ENCODE data around the gene DOK5. TPM values are rescaled to one million over a fixed set of nuclear protein-coding genes. Genes with fewer than 3 reads are reported as not detected.

DOK5 gene
- polyA plus RNA-seq, 4 donors: 9.1 to 12.7 (median 10.7) TPM

GRCh38 chr20:54510541-54511129 lies 35.2 kb downstream of the DOK5 start:
- peak in 3 of 4 donors; percentile 41 to 48 (median 43) for DNase-seq (ENCODE audit: low read depth in 4 of 4, low spot score in 3 of 4)

GRCh38 chr20:54512694-54513093 lies 37.3 kb downstream of the DOK5 start:
- DNase-seq (ENCODE audit: low read depth in 4 of 4, low spot score in 3 of 4): no peak

DNA sequence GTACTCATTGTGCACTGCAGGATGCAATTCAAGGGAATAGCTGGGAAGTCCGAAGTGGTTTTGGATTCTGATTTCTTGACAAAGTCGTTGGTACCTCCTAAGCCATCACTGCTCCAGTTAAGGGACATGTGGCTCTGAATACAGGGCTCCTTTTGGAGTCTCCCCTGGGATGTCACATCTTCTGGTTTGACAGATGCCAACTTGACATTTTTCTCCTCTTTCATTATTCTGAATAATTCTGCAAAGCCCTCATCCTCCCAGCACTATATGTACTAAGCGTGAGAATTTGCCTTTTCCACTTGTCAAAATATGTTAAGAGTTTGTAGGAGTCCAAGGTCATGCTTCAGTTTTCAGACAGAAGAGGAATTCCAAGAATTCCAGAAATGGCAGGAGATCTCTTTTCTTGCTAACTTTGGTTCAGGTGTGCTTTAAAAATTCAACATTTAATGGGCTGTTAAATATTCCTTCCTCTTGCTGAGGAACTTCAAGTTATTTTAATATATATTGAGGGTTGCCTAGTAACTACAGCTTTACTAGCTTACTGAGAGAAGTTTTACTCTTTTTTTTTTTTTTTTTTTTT lies 38.7 kb downstream of the DOK5 start:
- DNase-seq (ENCODE audit: low read depth in 4 of 4, low spot score in 3 of 4): no peak

GRCh38 chr20:54515793-54516628 lies 40.6 kb downstream of the DOK5 start:
- DNase-seq (ENCODE audit: low read depth in 4 of 4, low spot score in 3 of 4): no peak

DNA sequence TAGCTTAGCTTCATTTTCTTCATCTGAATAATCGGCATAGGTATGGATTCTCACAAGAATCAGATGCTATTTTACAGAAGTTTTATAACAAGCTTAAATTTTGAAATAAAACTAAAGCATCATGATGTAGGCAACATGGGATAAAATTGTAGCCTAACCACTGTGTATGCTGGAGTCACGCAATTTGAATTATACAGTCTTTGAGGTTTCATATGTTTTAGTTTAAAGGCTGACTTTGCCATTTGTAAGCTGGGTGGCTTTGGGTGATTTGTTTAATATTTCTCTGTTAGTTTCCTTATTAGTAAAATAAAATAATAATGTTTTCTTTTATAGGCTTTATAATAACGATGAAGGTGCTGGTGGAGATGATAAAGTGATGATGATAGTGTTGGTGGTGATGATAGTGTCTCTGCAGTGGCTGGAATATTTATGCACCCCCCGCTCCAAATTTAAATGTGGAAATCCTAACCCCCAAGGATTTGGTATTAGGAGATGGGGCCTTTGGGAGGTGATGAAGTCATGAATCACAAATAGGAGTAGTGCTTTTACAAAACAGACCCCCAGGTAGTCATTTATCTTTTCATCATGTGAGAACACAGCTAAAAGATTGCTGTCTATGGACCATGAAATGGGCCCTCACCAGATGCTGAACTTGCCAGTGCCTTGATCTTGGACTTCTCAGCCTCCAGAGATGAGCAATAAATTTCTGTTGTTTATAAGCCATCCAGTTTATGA lies 42.0 kb downstream of the DOK5 start:
- DNase-seq (ENCODE audit: low read depth in 4 of 4, low spot score in 3 of 4): no peak

DNA sequence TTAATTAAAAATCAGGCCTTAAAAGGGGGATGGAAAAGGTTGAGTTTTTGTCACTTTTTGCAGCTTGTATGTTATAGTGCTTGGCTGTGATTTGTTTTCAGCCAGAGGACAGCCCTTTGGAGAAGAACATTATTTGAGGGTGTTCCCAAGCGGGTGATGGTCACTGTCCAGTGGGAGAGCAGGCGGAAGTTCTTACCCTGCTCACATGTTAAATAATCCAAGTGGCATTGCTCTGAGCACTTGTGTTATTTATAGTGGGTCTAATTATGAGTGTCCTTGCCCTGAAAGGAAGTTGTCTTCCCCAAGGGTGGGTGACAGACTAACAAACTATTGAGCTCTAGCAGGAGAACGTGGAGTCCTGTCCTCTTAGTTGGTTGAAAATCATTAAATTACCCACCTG lies 49.5 kb downstream of the DOK5 start:
- no peak for DNase-seq (ENCODE audit: low read depth in 4 of 4, low spot score in 3 of 4)

- DNase-seq (ENCODE audit: low read depth in 4 of 4, low spot score in 3 of 4): no peak
Measured at GRCh38 chr20:54525916-54526590, 50.7 kb downstream of the DOK5 start.

GRCh38 chr20:54526801-54527200 lies 51.4 kb downstream of the DOK5 start:
- no peak for DNase-seq (ENCODE audit: low read depth in 4 of 4, low spot score in 3 of 4)

DNA sequence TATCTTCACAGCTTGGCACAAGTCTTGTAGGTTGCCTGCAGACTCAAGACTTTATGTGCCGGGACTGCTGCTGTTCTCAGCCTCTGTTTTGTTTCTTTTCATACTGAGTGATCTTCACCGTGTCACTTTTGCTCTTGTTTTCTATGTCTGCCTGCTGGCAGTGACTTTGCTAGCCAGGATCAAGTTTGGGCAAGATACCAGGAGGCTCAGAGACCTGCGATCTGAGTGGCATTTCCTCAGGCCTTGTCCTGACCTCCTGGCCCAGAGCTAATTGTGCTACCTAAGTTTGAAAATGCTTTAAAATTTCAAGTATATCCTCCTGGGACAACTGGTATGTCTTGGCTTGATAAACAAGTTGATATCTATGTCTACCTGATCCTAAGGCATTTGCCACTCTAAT lies 57.2 kb downstream of the DOK5 start:
- no peak for DNase-seq (ENCODE audit: low read depth in 4 of 4, low spot score in 3 of 4)

DNA sequence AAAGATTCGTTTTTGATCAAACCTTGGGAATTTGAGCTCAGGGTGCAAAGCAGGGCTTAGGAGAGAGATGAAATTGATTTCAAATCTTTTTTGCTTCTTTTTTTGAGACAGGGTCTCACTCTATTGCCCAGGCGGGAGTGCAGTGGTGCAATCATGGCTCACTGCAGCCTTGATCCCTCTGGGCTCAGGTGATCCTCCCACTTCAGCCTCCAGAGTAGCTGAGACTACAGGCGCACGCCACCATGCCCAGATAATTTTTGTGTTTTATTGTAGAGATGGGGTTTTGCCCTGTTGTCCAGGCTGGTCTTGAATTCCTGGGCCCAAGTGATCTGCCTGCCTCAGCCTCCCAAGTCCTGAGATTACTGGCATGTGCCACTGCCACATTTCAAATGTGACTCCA lies 58.7 kb downstream of the DOK5 start:
- no peak for DNase-seq (ENCODE audit: low read depth in 4 of 4, low spot score in 3 of 4)

DNA sequence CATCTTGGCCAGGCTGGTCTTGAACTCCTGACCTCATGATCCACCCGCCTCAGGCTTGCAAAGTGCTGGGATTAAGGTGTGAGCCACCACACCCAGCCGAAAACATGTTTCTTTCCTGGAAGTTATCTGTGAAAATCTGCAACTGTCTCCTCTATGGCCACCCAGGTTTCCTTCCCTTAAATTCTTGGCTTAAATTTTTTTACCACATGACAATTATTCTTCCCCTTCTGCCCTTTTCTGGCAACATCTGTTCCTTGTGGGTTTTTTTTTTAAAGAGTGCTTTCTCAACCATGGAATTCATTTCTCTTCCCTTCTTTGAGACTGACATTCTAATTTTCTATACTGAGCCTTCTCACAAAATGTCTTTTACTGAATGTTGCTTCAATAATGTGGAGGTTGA lies 59.6 kb downstream of the DOK5 start:
- no peak for DNase-seq (ENCODE audit: low read depth in 4 of 4, low spot score in 3 of 4)

DNA sequence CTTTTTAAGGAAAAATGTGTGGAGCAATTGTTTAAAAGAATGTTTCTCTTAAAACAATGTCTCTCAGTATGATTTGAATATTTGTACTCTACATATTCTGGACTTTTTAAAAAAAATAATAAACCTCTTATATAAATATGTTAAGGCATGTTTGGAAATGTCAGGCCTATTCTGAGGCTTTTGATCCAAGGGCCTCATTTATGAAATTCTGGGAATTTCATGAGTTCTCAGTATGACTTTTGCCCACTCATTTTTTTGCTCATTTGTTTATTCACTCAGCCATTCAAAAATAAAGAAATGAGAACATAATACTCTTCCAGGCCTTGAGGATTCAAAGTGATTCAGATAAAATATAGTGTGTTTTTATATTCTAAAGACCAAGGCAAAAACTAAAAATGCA lies 60.4 kb downstream of the DOK5 start:
- no peak for DNase-seq (ENCODE audit: low read depth in 4 of 4, low spot score in 3 of 4)

GRCh38 chr20:54539521-54540046 lies 64.2 kb downstream of the DOK5 start:
- DNase-seq (ENCODE audit: low read depth in 4 of 4, low spot score in 3 of 4): no peak

GRCh38 chr20:54543369-54543768 lies 68.0 kb downstream of the DOK5 start:
- DNase-seq (ENCODE audit: low read depth in 4 of 4, low spot score in 3 of 4): no peak

DNA sequence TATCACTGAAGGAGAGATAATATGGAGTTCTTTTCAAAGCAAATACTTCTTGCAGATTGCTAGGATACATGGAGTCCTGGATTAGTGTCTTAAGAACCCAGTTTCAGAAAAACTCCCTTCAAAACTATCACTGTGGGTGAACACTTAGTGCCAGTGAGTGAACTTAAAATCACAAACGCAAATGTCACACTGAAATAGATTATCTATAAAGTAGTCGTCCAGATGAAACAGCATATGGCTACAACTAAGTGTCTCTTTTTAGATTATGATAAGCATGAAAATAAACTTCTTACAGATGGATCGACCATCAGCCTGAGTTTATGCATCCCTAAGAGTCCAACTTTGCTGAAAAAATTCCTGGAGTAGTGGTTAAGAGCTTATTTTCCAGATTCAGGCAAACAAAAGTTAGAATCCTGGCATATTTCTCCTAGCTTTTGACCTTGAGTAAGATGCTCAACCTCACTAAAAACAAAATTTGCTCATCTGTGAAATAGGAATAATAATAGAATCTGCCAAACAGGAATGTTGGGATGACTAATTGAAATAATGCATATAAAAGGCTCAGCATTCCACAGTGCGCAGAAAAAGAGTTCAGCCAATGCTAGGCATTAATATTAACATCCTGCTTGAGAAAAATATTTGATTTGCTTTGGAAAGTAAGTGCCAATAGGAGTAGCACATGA lies 70.4 kb downstream of the DOK5 start:
- DNase-seq (ENCODE audit: low read depth in 4 of 4, low spot score in 3 of 4): no peak

DNA sequence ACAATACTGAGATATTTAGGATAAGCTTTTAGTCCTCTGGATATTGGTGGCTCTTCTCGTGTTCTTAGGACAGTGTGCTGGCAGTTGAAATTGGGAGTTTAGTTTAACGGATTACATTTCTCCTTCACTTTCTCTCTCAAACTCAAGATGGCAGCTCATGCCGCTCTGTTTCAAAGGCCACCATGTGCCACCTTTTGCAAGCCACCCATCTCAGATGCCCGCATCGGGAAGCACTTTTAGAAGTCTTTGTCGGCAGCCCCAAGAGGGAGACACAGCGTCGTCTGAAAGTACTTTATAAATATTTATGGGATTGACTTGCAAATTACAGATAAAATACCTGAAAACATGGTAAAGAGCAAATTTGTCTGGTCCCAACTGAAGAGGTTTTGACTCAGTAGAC lies 73.5 kb downstream of the DOK5 start:
- no peak for DNase-seq (ENCODE audit: low read depth in 4 of 4, low spot score in 3 of 4)

DNA sequence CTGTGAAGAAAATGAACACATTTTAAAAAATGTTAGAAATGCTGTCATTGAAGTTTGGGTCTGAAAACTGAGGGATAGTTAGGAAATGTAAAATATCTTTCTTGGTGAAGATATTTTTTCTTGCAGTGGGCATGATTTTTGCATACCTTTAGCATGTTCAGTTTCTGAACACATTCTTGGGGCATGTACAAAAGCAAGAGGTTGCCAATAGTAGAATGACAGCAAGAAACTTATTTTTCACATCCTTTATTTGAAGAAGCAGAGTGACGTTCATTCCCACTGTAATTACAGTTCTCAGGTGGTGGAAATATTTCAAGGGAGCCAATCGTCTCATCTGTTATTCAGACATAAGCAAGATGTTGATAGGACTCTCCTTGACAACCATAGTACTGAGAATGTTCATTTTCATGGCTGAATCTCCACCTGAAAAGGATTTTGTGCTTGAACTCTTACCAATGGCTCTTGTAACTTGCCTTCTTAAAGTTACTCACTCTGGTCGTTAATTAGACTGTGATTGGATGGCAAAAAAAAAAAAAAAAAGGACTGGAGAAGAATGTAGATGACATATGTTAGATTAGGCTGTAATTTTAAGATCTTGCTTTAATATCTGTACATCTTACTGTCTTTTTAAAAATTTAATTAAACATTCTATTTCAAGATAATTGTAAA lies 74.4 kb downstream of the DOK5 start:
- no peak for DNase-seq (ENCODE audit: low read depth in 4 of 4, low spot score in 3 of 4)

GRCh38 chr20:54550776-54551396 lies 75.5 kb downstream of the DOK5 start:
- DNase-seq (ENCODE audit: low read depth in 4 of 4, low spot score in 3 of 4): no peak

GRCh38 chr20:54554006-54554405 lies 78.6 kb downstream of the DOK5 start:
- no peak for DNase-seq (ENCODE audit: low read depth in 4 of 4, low spot score in 3 of 4)
